GM23338 (cell line): ENCODE measurements around the gene PLA2R1. TPM values are rescaled to one million over a fixed set of nuclear protein-coding genes. Genes with fewer than 3 reads are reported as not detected.

Experiments used
- ATAC-seq: fragments of 200-7000 bp; cut with Tn5 transposase; 3 replicates; pipeline ENCODE4 v1.9.1; 2020
- DNase-seq: peaks from one replicate; pipeline ENCODE4 v3.0.0-alpha.2; 2015; ENCODE audit warnings: low spot score
- H2AFZ ChIP-seq: fragments of 200-600 bp; sonication (generic); 2 replicates; pipeline ENCODE4 v1.8.0; 2016; ENCODE audit warnings: antibody characterized with exemption, mild to moderate bottlenecking, moderate library complexity
- H3F3A ChIP-seq: fragments of 200-600 bp; sonication (generic); replicated peaks from 2 replicates; pipeline ENCODE4 v1.8.0; 2017; ENCODE audit warnings: antibody characterized with exemption, mixed run types, low read depth
- H3K27ac ChIP-seq: fragments of 200-600 bp; sonication (generic); 2 replicates; pipeline ENCODE4 v1.6.1; 2016; ENCODE audit warnings: low read depth
- H3K27me3 ChIP-seq: fragments of 200-600 bp; sonication (generic); 2 replicates; pipeline ENCODE4 v1.8.0; 2016; ENCODE audit warnings: mild to moderate bottlenecking, mixed run types, moderate library complexity; ENCODE audit not compliant: insufficient read depth
- H3K36me3 ChIP-seq: fragments of 200-600 bp; sonication (generic); 2 replicates; pipeline ENCODE4 v1.8.0; 2016; ENCODE audit warnings: mild to moderate bottlenecking; ENCODE audit not compliant: insufficient read depth
- H3K4me1 ChIP-seq: fragments of 200-600 bp; sonication (generic); 2 replicates; pipeline ENCODE4 v1.8.0; 2016; ENCODE audit warnings: mild to moderate bottlenecking, moderate library complexity; ENCODE audit not compliant: insufficient read depth
- H3K4me2 ChIP-seq: fragments of 200-600 bp; sonication (generic); 2 replicates; pipeline ENCODE4 v1.7.1; 2017; ENCODE audit warnings: mixed run types
- H3K4me3 ChIP-seq: fragments of 200-600 bp; sonication (generic); 2 replicates; pipeline ENCODE4 v1.6.1; 2016; ENCODE audit warnings: mixed run types
- H3K79me2 ChIP-seq: fragments of 200-600 bp; sonication (generic); replicated peaks from 2 replicates; pipeline ENCODE4 v1.8.0; 2017; ENCODE audit warnings: mild to moderate bottlenecking; ENCODE audit not compliant: insufficient read depth
- H3K9me2 ChIP-seq: fragments of 200-600 bp; sonication (generic); 2 replicates; pipeline ENCODE4 v1.8.0; 2017; ENCODE audit not compliant: insufficient read depth
- H4K20me1 ChIP-seq: fragments of 200-600 bp; sonication (generic); replicated peaks from 2 replicates; pipeline ENCODE4 v1.8.0; 2017; ENCODE audit warnings: mild to moderate bottlenecking; ENCODE audit not compliant: insufficient read depth
- H3K27ac Mint-ChIP-seq: 2 replicates; pipeline ENCODE4 v1.8.0; 2020; ENCODE audit warnings: inconsistent platforms, mild to moderate bottlenecking, moderate library complexity, mixed read lengths
- H3K27me3 Mint-ChIP-seq: 3 replicates; pipeline ENCODE4 v1.8.0; 2022; ENCODE audit warnings: low read depth, mild to moderate bottlenecking, moderate library complexity, mixed read lengths, inconsistent platforms; ENCODE audit not compliant: insufficient read depth, poor library complexity
- H3K36me3 Mint-ChIP-seq: 3 replicates; pipeline ENCODE4 v1.8.0; 2021; ENCODE audit warnings: low read depth, mild to moderate bottlenecking, inconsistent platforms, moderate library complexity, mixed read lengths
- H3K4me1 Mint-ChIP-seq: 3 replicates; pipeline ENCODE4 v1.8.0; 2020; ENCODE audit warnings: mild to moderate bottlenecking, inconsistent platforms, mixed read lengths
- H3K4me3 Mint-ChIP-seq: 3 replicates; pipeline ENCODE4 v1.8.0; 2021; ENCODE audit warnings: moderate library complexity, mild to moderate bottlenecking, inconsistent platforms, mixed read lengths
- H3K9me3 Mint-ChIP-seq: 3 replicates; pipeline ENCODE4 v1.8.0; 2020; ENCODE audit warnings: moderate library complexity, mild to moderate bottlenecking, inconsistent platforms, mixed read lengths
- CREB1 ChIP-seq: fragments of 250-450 bp; sonication (Bioruptor Pico); IDR thresholded peaks from 2 replicates; pipeline ENCODE4 v1.5.0; 2020; ENCODE audit warnings: low read depth, mild to moderate bottlenecking, moderate library complexity
- EZH2 ChIP-seq: fragments of 200-600 bp; sonication (generic); IDR thresholded peaks from one replicate; pipeline ENCODE4 v1.8.0; 2017; ENCODE audit warnings: antibody characterized with exemption, mild to moderate bottlenecking, low read depth; ENCODE audit not compliant: unreplicated experiment
- EZH2phosphoT487 ChIP-seq: fragments of 200-600 bp; sonication (generic); IDR thresholded peaks from one replicate; pipeline ENCODE4 v1.8.1; 2018; ENCODE audit warnings: antibody characterized with exemption; ENCODE audit not compliant: unreplicated experiment
- JUNB ChIP-seq: IDR thresholded peaks from one replicate; pipeline ENCODE4 v1.6.1; 2016; ENCODE audit warnings: antibody characterized with exemption; ENCODE audit not compliant: unreplicated experiment
- NANOG ChIP-seq: IDR thresholded peaks from 2 replicates; pipeline ENCODE4 v1.6.1; 2016; ENCODE audit warnings: antibody characterized with exemption, borderline replicate concordance
- STAT1 ChIP-seq: IDR thresholded peaks from one replicate; pipeline ENCODE4 v1.6.1; 2016; ENCODE audit warnings: antibody characterized with exemption; ENCODE audit not compliant: unreplicated experiment
- ZNF114 ChIP-seq: fragments of 250-450 bp; sonication (Bioruptor Pico); IDR thresholded peaks from 2 replicates; pipeline ENCODE4 v1.5.0; 2020; ENCODE audit warnings: mild to moderate bottlenecking, moderate library complexity
- ZNF331 ChIP-seq: fragments of 250-450 bp; sonication (Bioruptor Pico); IDR thresholded peaks from 2 replicates; pipeline ENCODE4 v1.5.0; 2020; ENCODE audit warnings: low read depth, mild to moderate bottlenecking, moderate library complexity
- polyA plus RNA-seq: library from polyadenylated mRNA; unstranded; fragments of >200 nt; fragmentation: Nextera tagmentation; extraction: Ambion mirVana; gene quantifications from 2 replicates; pipeline ENCODE4 v1.2.1, GENCODE V29; 2016
- total RNA-seq: library from RNA; depleted of rRNA; stranded (reverse); fragments of >200 nt; shearing (Covaris generic); gene quantifications from 2 replicates; pipeline ENCODE4 v1.2.3, GENCODE V29; 2014
- TF ChIP-seq, protein P1 (sequence below): fragments of 250-450 bp; sonication (Bioruptor Pico); IDR thresholded peaks from 2 replicates; pipeline ENCODE4 v1.5.0; 2020; ENCODE audit warnings: mild to moderate bottlenecking, moderate library complexity
- TF ChIP-seq, protein P2 (sequence below), 2 experiments: fragments of 200-600 bp in 1 of 2; sonication (generic) in 1 of 2; conservative IDR thresholded peaks; 2 replicates each; pipeline versions ENCODE4 v1.5.1 to v1.6.1; 2016 to 2017; ENCODE audit warnings: antibody characterized with exemption in 2 of 2, low read depth in 2 of 2, mild to moderate bottlenecking in 2 of 2, moderate library complexity in 1 of 2

PLA2R1 gene
- total and polyA plus RNA-seq, 2 experiments from 2014 or later = 0.57 to 1.2 TPM

DNA sequence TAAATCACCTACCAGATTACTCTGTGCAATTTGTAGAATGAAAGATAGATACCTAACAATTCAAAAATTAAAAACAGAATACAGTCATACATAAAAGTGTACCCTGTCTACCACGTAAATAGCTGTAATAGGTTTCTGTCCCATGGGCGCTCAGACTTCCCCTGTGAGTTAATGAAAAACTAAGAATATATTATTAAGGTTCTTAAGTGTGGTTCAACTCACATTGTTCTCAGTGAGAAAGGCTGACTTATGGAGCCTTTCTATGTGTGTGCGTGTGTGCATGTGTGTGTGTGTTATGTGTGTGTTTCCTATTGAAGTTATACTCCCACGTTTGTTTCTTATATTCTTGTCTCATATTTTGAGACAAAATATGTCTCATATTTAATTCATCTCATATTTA lies 149.8 kb downstream of the PLA2R1 start:
- H3K4me3 Mint-ChIP-seq = no peak overlapping the region

More for the DNA sequence above, 149.8 kb downstream of the PLA2R1 start:
- Histone ChIP-seq H3K4me2 (no peak overlapping the region), H3K36me3 (no peaks in the 10 kb centered on the region), H3K4me1 (no peaks in the 10 kb centered on the region), H3K27me3 (no peaks in the 10 kb centered on the region), H3K9me2 (no peaks in the 10 kb centered on the region), H2AFZ (no peak overlapping the region), H4K20me1 (no peaks in the 10 kb centered on the region), H3F3A (no peaks in the 10 kb centered on the region), H3K4me3 (no peak overlapping the region), H3K79me2 (no peaks in the 10 kb centered on the region), H3K27ac (no peak overlapping the region)
- DNase-seq (no peak), ATAC-seq (no peak)
- H3K4me1 Mint-ChIP-seq = no peaks in the 10 kb centered on the region
- H3K9me3 Mint-ChIP-seq = no peaks in the 10 kb centered on the region
- TF ChIP-seq STAT1 = no peak
- TF ChIP-seq EZH2 = no peak
- TF ChIP-seq, protein P1, sequence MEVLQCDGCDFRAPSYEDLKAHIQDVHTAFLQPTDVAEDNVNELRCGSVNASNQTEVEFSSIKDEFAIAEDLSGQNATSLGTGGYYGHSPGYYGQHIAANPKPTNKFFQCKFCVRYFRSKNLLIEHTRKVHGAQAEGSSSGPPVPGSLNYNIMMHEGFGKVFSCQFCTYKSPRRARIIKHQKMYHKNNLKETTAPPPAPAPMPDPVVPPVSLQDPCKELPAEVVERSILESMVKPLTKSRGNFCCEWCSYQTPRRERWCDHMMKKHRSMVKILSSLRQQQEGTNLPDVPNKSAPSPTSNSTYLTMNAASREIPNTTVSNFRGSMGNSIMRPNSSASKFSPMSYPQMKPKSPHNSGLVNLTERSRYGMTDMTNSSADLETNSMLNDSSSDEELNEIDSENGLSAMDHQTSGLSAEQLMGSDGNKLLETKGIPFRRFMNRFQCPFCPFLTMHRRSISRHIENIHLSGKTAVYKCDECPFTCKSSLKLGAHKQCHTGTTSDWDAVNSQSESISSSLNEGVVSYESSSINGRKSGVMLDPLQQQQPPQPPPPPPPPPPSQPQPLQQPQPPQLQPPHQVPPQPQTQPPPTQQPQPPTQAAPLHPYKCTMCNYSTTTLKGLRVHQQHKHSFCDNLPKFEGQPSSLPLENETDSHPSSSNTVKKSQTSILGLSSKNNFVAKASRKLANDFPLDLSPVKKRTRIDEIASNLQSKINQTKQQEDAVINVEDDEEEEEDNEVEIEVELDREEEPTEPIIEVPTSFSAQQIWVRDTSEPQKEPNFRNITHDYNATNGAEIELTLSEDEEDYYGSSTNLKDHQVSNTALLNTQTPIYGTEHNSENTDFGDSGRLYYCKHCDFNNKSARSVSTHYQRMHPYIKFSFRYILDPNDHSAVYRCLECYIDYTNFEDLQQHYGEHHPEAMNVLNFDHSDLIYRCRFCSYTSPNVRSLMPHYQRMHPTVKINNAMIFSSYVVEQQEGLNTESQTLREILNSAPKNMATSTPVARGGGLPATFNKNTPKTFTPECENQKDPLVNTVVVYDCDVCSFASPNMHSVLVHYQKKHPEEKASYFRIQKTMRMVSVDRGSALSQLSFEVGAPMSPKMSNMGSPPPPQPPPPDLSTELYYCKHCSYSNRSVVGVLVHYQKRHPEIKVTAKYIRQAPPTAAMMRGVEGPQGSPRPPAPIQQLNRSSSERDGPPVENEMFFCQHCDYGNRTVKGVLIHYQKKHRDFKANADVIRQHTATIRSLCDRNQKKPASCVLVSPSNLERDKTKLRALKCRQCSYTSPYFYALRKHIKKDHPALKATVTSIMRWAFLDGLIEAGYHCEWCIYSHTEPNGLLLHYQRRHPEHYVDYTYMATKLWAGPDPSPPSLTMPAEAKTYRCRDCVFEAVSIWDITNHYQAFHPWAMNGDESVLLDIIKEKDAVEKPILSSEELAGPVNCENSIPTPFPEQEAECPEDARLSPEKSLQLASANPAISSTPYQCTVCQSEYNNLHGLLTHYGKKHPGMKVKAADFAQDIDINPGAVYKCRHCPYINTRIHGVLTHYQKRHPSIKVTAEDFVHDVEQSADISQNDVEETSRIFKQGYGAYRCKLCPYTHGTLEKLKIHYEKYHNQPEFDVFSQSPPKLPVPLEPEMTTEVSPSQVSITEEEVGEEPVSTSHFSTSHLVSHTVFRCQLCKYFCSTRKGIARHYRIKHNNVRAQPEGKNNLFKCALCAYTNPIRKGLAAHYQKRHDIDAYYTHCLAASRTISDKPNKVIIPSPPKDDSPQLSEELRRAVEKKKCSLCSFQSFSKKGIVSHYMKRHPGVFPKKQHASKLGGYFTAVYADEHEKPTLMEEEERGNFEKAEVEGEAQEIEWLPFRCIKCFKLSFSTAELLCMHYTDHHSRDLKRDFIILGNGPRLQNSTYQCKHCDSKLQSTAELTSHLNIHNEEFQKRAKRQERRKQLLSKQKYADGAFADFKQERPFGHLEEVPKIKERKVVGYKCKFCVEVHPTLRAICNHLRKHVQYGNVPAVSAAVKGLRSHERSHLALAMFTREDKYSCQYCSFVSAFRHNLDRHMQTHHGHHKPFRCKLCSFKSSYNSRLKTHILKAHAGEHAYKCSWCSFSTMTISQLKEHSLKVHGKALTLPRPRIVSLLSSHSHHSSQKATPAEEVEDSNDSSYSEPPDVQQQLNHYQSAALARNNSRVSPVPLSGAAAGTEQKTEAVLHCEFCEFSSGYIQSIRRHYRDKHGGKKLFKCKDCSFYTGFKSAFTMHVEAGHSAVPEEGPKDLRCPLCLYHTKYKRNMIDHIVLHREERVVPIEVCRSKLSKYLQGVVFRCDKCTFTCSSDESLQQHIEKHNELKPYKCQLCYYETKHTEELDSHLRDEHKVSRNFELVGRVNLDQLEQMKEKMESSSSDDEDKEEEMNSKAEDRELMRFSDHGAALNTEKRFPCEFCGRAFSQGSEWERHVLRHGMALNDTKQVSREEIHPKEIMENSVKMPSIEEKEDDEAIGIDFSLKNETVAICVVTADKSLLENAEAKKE (CRISPR knock-in tag) = no peak
- TF ChIP-seq ZNF114 (CRISPR knock-in tag) = no peak
- TF ChIP-seq JUNB = no peak
- no peak for TF ChIP-seq CREB1 (CRISPR knock-in tag)
- TF ChIP-seq EZH2phosphoT487 = no peak
- TF ChIP-seq, protein P2, sequence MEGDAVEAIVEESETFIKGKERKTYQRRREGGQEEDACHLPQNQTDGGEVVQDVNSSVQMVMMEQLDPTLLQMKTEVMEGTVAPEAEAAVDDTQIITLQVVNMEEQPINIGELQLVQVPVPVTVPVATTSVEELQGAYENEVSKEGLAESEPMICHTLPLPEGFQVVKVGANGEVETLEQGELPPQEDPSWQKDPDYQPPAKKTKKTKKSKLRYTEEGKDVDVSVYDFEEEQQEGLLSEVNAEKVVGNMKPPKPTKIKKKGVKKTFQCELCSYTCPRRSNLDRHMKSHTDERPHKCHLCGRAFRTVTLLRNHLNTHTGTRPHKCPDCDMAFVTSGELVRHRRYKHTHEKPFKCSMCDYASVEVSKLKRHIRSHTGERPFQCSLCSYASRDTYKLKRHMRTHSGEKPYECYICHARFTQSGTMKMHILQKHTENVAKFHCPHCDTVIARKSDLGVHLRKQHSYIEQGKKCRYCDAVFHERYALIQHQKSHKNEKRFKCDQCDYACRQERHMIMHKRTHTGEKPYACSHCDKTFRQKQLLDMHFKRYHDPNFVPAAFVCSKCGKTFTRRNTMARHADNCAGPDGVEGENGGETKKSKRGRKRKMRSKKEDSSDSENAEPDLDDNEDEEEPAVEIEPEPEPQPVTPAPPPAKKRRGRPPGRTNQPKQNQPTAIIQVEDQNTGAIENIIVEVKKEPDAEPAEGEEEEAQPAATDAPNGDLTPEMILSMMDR (conservative IDR thresholded peaks at IDR 0.05; ENCODE audit: low read depth in 2 of 2) = no peak
- TF ChIP-seq ZNF331 (CRISPR knock-in tag) = no peak
- no peak for TF ChIP-seq NANOG
- no peaks in the 10 kb centered on the region for H3K27me3 Mint-ChIP-seq
- no peak overlapping the region for H3K27ac Mint-ChIP-seq
- no peaks in the 10 kb centered on the region for H3K36me3 Mint-ChIP-seq
